Endothelial cell of umbilical vein (primary cell): ENCODE results near the gene UFD1.
"Not testable (repeated sequence)": the region's sequence is repeated elsewhere in the genome, so short reads cannot be mapped to it uniquely, and the experiment has no call there.

Experiments used
- JUN ChIP-seq: IDR thresholded peaks from 2 replicates; pipeline ENCODE4 v1.6.1; 2011; ENCODE audit warnings: borderline replicate concordance, low read depth; ENCODE audit not compliant: insufficient read length, insufficient read depth
- POLR2A ChIP-seq: IDR thresholded peaks from 2 replicates; pipeline ENCODE4 v1.6.1; 2012; ENCODE audit warnings: low read depth, mild to moderate bottlenecking, control low read depth, low read length
- POLR2AphosphoS5 ChIP-seq: IDR thresholded peaks from 2 replicates; pipeline ENCODE4 v1.6.1; 2012; ENCODE audit warnings: low read depth, mild to moderate bottlenecking, control low read depth, low read length, moderate library complexity; ENCODE audit not compliant: insufficient read depth

- TF ChIP-seq POLR2A, POLR2AphosphoS5, JUN: not testable (repeated sequence)
Measured at GRCh38 chr22:19436444-19437161, 42.4 kb downstream of the UFD1 start.
